Stimulated activated CD8-positive, alpha-beta memory T cell treated with anti-CD3 and anti-CD28 coated beads, Interleukin-15, amount 100 ng/mL, for 24 hours (primary cell): ENCODE results near the gene ZNF423.

Experiments used
- DNase-seq: peaks from one replicate; pipeline ENCODE4 v3.0.0-alpha.2; 2020; ENCODE audit warnings: low read depth

Gene ZNF423

DNA sequence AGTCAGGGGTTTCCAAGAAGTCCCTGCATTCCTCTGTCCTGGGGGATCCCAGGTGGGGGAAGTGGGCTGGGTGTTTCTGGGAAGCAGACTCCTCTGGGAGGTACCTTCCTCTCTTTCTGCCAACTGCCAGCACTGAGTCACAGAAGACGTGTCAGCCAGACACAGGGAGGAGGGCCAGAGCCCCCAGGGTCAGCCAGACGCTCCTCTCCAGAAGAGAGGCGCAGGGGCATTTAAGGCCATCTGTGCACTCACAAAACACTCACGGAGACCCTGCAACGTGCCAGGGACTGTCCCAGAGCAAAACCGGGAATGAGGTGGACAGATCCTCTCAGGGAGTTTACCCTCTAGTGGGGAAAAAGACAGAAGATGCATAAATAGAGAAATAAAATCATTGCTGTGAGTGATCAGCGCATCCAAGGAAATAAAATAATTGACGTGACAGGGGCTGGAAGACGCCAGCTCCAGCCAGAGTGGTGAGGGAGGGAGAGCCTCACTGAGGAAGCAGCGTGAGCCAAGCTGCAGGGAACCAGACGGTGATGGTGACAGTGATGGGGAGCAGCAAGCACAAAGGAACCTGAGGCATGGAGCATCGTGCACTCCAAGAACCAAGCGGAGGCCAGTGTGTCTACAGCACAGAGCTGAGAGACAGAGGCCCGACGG lies 105.4 kb downstream of the ZNF423 start:
- DNase-seq: no peak

DNA sequence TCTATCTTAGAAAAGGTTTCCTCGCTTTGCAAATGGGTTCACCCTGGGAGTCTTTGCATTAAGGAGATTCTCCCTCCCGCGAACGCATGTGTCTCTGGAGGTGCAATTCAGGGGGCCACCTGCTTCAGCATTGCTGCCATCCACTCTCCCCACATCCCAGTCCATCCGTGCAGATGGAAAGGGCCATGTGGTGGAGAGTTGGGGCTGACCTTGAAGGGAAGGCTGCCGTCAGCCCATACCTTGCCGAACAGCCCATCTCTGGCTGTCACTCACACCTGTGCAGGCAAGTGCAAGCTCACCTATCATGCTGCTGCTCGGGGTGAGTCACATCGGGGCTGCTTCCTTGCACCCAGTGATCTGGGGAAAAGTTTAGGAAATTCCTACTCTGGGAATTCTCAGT lies 106.1 kb downstream of the ZNF423 start:
- no peak for DNase-seq

DNA sequence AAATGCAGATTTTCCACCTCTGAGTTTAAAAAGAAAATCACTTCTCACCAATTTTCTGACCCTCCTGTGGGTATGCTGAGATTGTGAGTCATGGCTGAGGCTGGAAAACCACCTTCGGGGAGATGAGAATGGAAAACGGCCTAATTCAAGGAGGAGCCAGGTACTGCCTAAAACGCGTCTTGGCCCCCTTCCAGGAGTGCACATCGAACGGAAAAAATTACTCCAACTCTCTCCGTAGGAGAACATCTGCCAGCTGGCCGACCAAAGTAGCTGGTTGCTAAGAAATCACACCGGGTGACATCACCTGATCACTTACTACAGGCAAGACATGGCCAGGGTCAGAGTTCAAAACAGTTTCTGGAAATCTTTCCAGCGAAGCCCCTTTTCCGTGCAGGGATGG lies 107.6 kb downstream of the ZNF423 start:
- DNase-seq: no peak

DNA sequence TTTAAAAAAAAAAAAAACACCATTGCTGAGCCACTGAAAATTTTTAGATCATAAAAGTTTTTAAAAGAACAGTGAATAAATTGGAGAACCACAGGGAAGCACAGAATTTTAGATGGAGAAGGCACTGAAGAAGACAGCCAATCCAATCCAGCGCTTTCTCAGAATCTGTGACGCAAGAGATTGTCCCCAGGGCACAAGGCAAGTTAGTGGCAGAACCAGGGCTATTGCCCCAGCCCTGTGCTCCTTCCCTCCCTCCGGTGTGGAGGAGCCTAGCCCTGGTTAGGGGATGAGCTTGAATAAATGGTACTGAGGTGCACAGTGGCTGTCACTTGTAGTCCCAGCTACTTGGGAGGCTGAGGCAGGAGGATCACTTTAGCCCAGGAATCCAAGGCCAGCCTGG lies 108.3 kb downstream of the ZNF423 start:
- DNase-seq: no peak

DNA sequence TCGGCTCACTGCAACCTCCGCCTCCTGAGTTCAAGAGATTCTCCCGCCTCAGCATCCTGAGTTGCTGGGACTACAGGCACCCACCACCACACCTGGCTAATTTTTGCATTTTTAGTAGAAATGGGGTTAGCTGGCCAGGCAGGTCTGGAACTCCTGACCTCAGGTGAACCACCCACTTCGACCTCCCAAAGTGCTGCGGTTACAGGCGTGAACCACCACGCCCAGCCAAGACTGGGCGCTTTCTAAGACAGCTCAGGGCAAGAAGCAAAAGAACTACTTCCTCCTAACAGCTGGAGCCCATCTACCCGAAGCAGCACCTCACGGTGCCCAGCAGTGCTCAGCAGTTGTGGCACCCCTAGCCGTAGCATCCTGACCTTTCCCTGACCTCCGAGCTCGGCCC lies 109.4 kb downstream of the ZNF423 start:
- no peak for DNase-seq

DNA sequence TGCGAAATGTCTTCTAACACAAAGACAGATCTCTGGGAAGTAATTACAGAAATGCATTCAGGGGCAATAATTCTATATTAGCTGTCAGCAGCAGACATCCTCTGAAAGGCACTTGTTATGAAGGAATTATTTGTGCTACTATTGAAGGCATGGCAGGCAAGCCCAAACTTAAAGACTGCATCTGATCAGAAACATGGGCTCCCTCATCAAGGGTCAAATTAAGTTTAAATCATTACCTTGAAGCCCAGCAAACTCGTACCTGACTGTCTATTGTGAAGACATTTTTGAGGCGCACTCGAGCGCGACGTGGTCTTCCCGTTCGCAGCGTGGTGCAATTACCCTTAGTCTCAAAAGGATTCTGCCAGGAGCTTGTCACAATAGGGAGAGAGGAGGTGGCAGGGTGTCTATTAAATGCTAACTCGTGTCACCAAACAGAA lies 110.6 kb downstream of the ZNF423 start:
- no peak for DNase-seq

DNA sequence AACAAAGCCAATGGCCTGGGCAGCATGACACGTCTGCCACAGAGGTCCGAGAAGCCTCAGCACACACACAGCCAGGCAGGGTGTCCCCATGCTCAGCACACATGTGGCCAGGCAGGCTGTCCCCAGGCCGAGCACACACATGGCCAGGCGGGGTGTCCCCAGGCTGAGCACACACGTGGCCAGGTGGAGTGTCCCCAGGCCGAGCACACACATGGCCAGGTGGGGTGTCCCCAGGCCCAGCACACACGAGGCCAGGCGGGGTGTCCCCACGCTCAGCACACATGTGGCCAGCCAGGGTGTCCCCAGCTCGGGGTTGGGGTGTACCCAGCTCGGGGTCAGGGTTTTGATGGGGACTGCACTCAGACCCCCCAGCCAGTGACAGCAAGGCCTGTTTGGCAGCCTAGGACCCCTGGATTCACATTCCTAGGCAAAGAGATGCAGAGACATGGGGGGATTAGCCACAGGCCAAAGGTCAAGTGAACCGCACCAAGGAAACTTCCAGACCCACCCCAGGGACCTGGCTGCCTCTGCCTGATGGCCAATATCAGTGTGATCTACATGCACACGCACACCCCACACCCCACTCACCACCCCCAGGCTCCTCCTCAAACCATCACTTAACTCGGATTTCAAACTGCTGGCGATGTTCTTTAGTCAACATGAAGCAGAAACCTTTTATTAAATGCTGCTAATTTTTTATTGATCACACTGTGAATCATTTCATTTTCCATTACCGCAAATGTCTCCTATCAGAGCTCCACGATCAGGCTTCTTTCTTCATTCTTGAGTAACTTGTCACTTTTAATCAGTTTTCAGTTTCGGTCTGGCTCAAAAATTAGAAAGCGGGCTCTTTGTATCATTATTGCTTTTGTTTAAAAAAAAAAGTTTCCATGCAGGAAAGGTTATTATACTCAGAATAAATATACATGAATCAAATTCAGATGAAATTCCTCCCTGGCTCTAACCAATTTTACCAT lies 111.4 kb downstream of the ZNF423 start:
- DNase-seq: no peak

DNA sequence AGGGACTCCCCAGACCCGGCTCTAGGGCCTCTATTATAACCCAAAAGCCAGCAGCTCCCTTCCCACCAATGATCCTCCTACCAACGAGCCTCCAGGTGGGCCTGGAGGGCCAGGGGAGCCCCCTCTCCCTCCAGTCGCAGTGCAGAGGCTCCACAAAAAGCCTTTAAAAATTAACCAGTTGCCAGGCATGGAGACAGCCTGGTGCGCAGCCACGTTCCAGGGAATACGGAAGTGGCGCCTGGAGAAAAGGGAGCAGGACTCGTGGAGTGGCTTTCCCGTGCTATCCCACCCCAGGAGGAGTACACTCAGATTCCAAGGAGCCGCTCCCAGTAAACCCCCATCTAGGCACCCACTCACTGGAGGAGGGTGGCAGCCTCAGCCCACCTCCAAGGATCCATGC lies 112.3 kb downstream of the ZNF423 start:
- DNase-seq: no peak

DNA sequence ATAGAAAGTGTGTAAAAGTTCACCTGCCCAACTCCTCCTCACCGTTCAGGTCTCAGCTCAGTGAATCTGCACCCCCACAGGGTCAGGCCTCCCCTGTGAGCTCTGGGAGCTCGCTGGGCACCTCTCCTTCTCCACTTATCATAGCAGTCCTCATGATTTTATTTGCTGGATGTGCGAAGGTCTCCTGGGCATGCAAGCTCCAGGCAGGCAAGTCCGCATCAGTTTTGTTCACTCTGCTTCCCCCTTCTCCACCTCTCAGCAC lies 112.8 kb downstream of the ZNF423 start:
- no peak for DNase-seq

DNA sequence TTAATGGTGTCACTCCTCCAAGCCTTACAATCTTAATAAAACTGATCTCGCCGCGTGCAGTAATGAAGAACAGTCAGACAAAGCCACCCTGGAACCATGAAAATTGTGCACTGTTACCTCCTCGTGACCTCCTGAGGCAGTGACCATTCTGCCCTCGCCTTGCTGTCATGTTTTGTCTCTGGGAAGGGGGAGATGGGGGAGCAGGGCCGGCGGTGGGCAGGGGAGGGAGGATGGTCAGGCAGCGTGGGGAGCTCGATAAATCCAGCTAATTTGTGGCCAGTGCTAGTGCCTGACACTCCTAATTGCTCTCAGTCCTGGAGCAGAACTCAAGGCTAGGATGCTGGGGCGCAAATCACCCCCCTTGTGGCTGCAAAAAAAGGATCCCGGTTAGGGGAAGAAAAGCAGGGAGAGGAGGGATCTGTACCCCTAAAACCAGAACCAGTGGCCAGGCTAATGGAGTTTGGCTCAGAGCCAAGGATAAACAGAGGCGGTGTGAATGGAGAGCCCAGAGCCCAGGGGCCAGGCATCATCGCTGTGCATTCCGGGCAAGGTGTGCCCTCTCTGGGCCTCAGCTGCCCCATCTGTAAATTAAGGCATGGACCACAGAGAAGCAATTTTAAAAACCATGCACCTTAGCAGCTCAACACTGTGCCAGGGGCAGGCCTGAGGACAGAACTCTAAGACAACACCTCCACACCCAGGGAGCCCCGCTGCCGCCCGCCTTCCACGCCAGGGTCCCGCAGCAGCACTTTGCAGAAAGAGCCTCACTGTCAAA lies 113.3 kb downstream of the ZNF423 start:
- no peak for DNase-seq

DNA sequence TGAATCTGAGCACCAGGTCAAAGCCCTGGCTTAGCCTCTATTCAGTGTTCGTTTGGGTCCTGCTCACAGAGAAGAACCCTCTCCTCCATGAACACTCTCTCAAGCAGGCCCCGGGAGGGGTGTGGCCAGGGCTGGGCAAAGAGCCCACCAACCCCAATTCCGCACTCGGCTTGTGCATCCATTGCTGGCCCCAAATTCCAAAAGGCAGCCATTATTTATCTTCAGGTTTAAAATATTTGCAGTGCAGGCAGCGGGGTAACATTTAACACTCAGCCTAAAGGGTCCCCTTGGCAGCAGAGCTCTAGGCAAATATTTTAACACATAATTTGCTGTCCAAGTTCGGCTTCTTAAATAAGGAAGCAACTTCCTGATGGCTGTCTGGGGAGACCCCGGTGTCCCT lies 115.7 kb downstream of the ZNF423 start:
- DNase-seq: no peak

DNA sequence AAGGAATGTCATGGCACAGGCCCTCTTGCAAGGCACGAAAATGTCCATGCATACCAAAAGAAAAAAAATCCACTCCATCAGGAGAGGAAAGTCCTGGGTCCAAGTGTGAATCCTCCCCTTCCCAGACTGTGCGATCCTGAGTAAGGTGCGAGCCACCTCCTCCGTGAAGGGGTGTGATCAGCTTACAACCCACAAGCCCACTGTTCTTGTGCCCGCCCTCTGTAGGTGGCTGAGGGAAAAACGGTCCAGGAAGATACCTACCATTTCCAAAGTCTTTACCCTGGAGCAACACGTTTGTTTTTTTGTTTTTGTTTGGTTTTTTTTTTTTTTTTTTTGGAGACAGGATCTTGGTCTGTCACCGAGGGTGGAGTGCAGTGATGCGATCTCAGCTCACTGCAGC lies 116.5 kb downstream of the ZNF423 start:
- DNase-seq: no peak

DNA sequence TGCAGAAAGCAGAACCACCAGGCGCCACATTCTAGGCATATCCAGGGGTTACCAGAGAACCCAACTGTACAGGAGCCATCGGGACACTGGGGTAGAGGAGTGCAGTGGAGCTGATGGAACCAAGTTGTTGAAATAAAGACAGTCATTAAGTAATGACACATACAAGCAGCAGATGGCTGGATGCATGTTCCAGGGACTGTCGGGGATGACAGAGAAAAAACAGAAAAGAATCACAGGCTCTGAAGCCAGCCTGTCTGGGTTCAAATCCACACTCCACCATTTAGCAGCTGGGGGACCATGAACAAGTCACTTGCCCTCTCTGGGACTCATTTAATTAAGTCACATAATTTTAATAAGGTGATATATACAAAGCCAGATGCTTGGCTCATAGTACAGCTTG lies 117.1 kb downstream of the ZNF423 start:
- DNase-seq: no peak

DNA sequence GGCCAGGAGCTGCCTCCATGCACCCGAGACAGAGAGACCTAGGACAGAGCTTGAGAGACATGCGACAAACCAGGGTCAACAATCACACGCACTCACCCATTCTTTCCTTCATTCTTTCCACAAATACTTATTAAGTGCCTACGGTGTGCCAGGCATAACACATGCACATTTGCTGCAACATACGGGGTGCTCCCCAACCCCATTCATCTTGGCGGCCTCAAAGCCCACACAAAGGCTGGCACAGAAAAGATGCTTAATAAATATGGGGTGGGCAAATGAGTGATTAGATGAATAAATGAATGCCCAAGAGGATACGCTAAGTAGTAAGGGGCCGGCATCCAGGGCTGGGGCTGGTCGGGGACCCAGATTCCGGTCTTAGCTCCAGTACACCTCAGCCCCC lies 117.9 kb downstream of the ZNF423 start:
- no peak for DNase-seq

DNA sequence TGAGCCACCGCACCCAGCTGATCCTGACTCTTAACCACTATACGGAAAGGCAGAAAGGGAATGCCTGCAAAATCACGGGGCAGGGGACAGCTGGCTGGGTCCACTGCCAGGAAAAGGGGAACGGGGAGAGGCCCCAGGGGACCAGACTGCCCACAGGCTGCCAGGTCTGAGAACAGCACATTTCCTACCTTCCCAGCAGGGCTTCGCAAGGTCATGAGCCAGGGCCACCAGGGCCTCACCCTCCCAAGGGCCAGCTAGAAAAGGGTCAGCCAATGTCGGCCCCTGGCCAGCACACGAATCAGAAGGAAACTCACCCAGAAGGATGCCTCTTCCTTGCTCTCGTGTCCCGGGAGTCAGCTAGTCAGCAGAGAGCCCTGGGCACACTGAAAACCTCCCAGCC lies 118.4 kb downstream of the ZNF423 start:
- DNase-seq: no peak

DNA sequence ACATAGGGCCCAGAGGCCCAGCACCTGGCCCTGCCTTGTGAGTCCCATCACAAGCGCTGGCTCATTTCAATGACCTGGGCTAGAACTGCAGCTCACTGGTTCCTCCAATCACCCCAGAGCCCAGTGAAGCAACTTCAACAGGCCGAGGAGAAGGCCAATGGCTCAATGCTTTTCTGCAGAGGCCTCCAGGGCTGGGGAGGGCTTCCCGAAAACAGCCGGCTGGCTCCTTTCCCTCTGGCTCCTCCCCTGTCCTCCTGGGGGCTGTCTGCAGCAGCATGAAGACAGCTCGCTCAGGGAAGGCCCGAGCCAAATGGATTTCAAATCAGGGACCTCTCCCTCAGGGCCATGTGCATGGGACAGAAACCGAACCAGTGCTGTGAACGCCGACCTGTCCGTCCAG lies 121.6 kb downstream of the ZNF423 start:
- DNase-seq: no peak

DNA sequence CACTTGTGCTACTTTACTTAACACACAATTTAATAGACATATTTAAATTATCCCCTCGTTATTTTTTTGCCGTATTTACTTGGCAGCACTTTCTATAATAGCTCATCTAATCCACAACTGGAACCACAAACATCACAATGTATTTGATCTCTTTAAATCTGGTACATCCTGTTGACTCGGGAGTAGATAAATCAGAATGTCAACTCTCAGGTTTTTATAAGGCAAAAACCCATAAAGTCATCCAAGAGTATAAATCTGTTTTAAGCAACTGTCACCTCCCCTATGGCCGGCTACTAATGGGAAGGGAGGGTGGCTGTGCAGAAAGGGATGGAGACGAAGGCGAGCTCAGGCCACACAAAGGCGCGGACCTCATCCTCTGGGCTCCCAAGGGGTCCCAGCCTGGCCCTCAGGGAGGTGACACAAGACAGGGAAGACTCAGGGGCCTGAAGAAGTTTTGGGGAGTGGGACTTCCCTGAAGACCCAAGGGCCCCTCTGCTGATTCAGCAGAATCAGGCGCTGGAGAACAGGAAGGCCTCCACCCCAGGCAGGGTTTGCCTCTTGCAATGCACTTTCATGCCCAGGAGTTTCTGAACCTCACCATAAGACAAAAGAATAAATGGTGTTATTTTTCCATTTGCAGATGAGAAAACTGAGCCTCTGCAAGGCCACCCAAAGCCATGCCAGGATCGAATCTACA lies 122.5 kb downstream of the ZNF423 start:
- DNase-seq: no peak

DNA sequence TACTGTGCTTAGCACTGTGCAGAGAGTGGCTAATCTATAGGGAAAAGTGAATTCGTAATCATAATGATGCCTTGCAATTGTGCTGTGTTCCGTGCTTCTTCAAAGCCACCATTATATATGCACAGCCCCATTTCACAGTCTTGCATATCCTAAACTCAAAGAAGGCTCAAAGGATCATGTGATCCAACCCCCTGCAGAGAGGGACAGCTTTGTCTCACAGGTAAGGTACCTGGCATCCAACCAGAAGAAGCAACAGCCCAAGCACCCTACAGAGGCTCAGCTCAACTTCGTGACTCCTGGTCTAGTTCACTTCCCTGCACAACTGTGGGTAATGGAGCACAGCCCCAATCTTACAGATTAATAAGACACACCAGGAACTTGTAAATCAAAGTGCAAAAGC lies 124.0 kb downstream of the ZNF423 start:
- no peak for DNase-seq

DNA sequence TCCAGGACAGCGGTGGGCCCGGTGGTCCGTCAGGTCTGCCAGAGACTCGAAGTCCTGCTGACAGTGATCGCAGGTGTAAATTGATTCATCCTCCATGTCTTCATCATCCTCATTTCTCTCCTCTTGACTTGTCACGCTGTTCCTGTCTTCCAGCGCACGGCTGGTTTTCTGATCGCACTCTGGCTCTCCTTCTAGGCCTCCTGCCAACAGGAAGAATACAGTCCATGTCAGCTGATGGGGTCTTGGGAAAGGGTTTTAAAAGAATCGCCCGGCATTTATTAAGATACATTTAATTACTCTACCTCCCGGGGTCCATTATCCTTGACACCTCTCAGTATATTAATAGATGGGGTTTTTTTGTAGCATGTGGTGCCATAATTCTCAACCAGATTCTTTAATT lies 125.1 kb downstream of the ZNF423 start:
- DNase-seq: no peak

DNA sequence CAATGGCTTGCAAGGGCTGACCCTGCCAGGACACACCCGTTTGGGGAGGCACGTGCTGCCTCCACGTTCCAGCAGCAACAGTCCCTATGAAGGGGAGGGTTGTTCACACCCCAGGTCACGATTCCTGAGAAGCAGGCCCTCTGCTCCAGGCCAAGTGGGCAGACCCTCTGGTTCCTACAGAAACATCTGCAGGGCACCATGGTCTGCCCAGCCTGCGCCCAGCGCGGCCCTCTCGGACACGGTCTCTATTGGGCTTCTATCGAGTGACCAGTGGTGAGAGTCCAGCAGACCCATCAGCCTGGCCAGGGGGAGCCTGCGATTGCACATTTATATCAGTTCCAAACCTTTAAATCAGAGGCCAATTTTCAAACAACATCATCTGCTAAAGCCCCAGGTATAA lies 128.3 kb downstream of the ZNF423 start:
- no peak for DNase-seq

DNA sequence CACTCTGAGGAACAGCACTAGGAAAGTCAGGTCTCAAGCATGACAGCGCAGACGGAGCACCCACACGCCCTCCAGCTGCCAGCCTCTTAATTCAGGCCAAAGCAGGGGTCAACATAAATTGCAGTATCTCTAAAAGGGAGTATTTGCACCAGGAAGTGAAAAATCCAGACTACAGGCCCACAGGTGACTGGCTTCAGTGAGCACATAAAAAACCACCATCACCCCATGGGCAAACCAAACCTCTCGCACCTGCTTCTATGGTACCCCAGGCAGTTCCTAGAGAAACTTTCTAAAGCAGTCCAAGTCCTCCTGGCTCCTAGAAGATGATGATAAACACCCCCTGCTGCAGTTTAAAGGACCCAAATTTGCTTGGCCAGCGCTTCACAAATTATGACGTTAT lies 129.8 kb downstream of the ZNF423 start:
- DNase-seq: no peak

DNA sequence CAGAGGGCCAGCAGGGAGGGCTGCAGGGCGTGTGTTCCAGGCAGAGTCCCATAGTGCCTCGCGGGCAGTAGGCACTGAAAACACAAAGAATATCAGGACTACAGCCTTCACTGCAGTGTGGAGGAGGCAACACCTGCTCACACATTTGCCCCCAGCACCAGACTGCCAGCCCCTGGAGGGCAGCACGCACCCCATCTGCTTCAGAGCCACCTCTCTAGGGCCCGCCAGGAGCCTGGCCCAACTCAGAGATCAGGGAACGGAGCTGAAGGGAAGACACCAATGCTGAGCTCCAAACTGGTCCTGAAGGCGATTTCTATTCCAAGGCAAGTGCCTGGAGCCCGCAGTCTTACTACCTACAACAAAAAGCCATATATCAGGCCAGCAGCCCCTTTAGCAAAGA lies 130.3 kb downstream of the ZNF423 start:
- DNase-seq: no peak
